ENCODE measurements around the gene NPBWR2. TPM values are rescaled to one million over a fixed set of nuclear protein-coding genes. Genes with fewer than 3 reads are reported as not detected.

NPBWR2 gene
- total RNA-seq, 6 experiments from 2014 or later: not detected

DNA sequence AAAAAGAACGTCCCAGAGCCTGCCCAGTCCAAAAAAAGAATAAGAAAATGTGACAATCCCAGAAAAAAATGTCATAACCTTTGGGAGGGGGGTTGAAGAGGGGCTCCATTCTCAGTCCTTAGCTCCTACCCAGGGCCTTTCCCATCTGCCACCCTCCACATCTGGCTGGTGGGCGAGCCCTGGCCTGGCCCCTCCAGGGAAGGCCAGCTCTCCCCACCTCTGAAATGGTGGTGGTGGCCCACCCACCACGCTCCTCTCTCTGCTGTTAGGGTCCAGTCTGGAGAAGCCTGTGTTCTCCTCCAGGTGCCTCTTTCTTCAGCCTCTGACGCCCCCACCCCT is 28.5 kb downstream of the NPBWR2 start:
- Mint-ChIP-seq H3K27ac (no peak overlapping the region), H3K4me1 (ENCODE audit: low read depth) (peaks cover 8% of the 10 kb centered on the region; the same call in 1 of the 2 replicates)
- DNase-seq: no peak

DNA sequence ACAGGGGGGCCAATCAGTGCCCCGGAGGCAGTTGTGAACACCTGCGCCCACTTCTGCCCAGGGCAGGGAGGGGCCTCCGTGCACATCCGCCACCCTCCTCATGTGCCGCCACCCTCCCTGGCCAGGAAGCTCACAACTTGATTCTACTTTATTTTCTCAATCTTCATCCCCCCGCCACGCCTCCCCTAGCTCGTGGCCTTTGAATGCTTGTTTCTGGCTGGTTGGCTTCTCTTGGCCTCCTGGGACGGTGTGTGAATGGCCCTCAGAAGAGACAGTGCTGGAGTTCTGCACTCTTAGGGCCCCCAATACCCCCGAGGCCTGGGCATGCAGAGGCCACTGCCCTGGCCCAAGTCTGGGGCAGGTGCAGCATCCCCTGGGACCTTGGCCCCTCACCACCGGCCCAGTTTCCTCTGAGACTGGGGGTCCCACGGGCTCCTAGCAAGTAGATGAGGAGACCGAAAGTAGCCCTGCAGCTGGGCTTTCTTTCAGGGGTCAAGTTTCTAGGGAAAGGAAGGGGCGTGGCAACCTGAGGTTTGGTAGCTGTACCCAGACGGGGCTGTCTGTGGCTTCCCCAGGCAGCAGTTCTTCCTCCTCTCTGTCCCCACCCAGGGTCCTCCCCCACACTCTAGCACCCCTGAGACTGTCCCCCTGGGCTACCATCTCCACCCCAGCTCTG is 29.4 kb downstream of the NPBWR2 start:
- Mint-ChIP-seq H3K9me3 (no peaks in the 10 kb centered on the region), H3K27ac (no peak overlapping the region), H3K4me3 (peak overlapping the region; percentile 89), H3K36me3 (ENCODE audit: low read depth) (no peaks in the 10 kb centered on the region), H3K27me3 (ENCODE audit: insufficient read depth) (peaks cover 10% of the 10 kb centered on the region), H3K4me1 (ENCODE audit: low read depth) (peaks cover 8% of the 10 kb centered on the region; the same call in 1 of the 2 replicates)
- DNase-seq: no peak
- TF ChIP-seq, protein P1, sequence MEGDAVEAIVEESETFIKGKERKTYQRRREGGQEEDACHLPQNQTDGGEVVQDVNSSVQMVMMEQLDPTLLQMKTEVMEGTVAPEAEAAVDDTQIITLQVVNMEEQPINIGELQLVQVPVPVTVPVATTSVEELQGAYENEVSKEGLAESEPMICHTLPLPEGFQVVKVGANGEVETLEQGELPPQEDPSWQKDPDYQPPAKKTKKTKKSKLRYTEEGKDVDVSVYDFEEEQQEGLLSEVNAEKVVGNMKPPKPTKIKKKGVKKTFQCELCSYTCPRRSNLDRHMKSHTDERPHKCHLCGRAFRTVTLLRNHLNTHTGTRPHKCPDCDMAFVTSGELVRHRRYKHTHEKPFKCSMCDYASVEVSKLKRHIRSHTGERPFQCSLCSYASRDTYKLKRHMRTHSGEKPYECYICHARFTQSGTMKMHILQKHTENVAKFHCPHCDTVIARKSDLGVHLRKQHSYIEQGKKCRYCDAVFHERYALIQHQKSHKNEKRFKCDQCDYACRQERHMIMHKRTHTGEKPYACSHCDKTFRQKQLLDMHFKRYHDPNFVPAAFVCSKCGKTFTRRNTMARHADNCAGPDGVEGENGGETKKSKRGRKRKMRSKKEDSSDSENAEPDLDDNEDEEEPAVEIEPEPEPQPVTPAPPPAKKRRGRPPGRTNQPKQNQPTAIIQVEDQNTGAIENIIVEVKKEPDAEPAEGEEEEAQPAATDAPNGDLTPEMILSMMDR (IDR thresholded peaks at IDR 0.05): no peak

More for the DNA sequence above, 28.5 kb downstream of the NPBWR2 start:
- H3K9me3 Mint-ChIP-seq: no peaks in the 10 kb centered on the region
- H3K27me3 Mint-ChIP-seq (ENCODE audit: insufficient read depth): peaks cover 13% of the 10 kb centered on the region
- no peaks in the 10 kb centered on the region for H3K36me3 Mint-ChIP-seq (ENCODE audit: low read depth)
- H3K4me3 Mint-ChIP-seq: peak overlapping the region; percentile 89
- TF ChIP-seq, protein P1 (IDR thresholded peaks at IDR 0.05): no peak

GRCh38 chr20:64077541-64077875 is 29.9 kb downstream of the NPBWR2 start:
- Mint-ChIP-seq H3K36me3 (ENCODE audit: low read depth) (no peaks in the 10 kb centered on the region), H3K27me3 (ENCODE audit: insufficient read depth) (peaks cover 8% of the 10 kb centered on the region), H3K4me1 (ENCODE audit: low read depth) (peaks cover 8% of the 10 kb centered on the region; the same call in 1 of the 2 replicates), H3K9me3 (no peaks in the 10 kb centered on the region), H3K27ac (no peak overlapping the region), H3K4me3 (no peak overlapping the region)
- TF ChIP-seq, protein P1 (IDR thresholded peaks at IDR 0.05): no peak
- DNase-seq: no peak

GRCh38 chr20:64077094-64077493 is 30.3 kb downstream of the NPBWR2 start:
- Mint-ChIP-seq H3K36me3 (ENCODE audit: low read depth) (no peaks in the 10 kb centered on the region), H3K4me3 (no peak overlapping the region), H3K27me3 (ENCODE audit: insufficient read depth) (peaks cover 8% of the 10 kb centered on the region), H3K4me1 (ENCODE audit: low read depth) (peaks cover 8% of the 10 kb centered on the region; the same call in 1 of the 2 replicates), H3K9me3 (no peaks in the 10 kb centered on the region), H3K27ac (no peak overlapping the region)
- TF ChIP-seq, protein P1 (IDR thresholded peaks at IDR 0.05): no peak
- DNase-seq: no peak

DNA sequence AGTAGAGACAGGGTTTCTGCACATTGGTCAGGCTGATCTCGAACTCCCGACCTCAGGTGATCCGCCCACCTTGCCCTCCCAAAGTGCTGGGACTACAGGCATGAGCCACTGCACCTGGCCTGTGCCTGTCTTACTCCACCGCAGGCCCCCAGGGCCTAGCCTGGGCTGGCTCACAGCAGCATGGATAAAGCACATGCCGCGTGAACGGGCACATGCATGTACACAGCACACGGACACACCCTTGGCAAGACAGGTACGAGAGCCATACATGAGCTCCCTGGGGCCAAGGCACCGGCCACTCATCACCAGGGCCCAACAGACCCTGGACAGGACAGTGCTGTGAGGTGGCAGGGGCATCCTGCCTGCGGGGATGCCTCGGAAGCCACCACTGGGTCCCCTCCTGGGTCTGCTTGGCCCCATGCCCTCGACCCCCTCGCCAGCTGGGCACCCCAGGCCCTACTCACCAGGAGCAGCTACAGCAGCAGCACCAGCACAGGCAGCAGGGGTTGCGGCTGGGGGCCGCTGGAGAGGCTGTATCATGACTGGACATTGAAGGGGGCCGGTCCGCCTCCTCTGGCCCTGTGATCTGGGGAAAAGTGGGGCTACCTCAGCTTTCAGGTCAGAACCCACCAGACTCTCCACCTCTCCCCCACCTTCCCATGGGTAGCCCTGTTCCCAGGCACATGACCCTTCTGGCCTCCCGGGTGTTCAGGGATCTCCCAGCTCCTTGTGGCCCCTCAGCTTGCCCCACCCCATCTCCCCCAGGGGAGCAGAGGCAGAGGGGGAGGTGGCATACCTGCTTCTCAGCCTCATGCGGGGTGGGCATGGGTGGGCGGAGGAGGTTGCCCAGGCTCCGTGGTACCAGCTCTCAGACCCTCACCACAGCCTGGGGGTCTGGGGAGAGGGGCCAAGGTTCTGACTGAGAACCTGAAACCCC is 31.0 kb downstream of the NPBWR2 start:
- no peaks in the 10 kb centered on the region for H3K36me3 Mint-ChIP-seq (ENCODE audit: low read depth)
- H3K4me3 Mint-ChIP-seq: no peak overlapping the region
- peaks cover 8% of the 10 kb centered on the region; the same call in 1 of the 2 replicates for H3K4me1 Mint-ChIP-seq (ENCODE audit: low read depth)
- TF ChIP-seq, protein P1 (IDR thresholded peaks at IDR 0.05): no peak
- no peaks in the 10 kb centered on the region for H3K9me3 Mint-ChIP-seq
- peaks cover 2% of the 10 kb centered on the region for H3K27me3 Mint-ChIP-seq (ENCODE audit: insufficient read depth)
- no peak for DNase-seq
- H3K27ac Mint-ChIP-seq: no peak overlapping the region
